Neutrophil (primary cell): ENCODE measurements around the gene GPHA2.

Source experiments
- H3K27ac ChIP-seq: fragments of 200-600 bp; sonication (generic); 2 replicates; pipeline ENCODE4 v1.5.1; 2016; ENCODE audit warnings: mild to moderate bottlenecking, moderate library complexity
- H3K27me3 ChIP-seq: fragments of 200-600 bp; sonication (generic); 2 replicates; pipeline ENCODE4 v1.6.0; 2016; ENCODE audit warnings: mild to moderate bottlenecking
- H3K36me3 ChIP-seq: fragments of 200-600 bp; sonication (generic); 2 replicates; pipeline ENCODE4 v1.5.1; 2017
- H3K4me1 ChIP-seq, 2 experiments: fragments of 200-600 bp in 1 of 2; sonication (generic) in 1 of 2; 1 replicate in 1 of 2; 2 replicates in 1 of 2; pipeline versions ENCODE4 v1.5.1 to v1.6.1; 2013 to 2016; ENCODE audit warnings: low read depth in 1 of 2, low read length in 1 of 2, mild to moderate bottlenecking in 1 of 2, moderate library complexity in 1 of 2; ENCODE audit not compliant: control insufficient read depth in 1 of 2, insufficient read depth in 1 of 2
- H3K4me3 ChIP-seq, 2 experiments: fragments of 200-600 bp in 1 of 2; sonication (generic) in 1 of 2; 1 replicate in 1 of 2; 2 replicates in 1 of 2; pipeline ENCODE4 v1.5.1; 2013 to 2016; ENCODE audit warnings: low read depth in 1 of 2, low read length in 1 of 2, mild to moderate bottlenecking in 1 of 2, moderate library complexity in 1 of 2
- H3K9me3 ChIP-seq: fragments of 200-600 bp; sonication (generic); 2 replicates; pipeline ENCODE4 v1.5.1; 2016
- CTCF ChIP-seq: fragments of 200-600 bp; sonication (generic); IDR thresholded peaks from 2 replicates; pipeline ENCODE4 v1.5.1; 2016; ENCODE audit warnings: antibody characterized with exemption

GPHA2 gene

GRCh38 chr11:64923944-64924909 is 11.5 kb downstream of the GPHA2 start, which contains the start of gene PPP2R5B:
Gene PPP2R5B, plus strand, starts transcription at chr11:64924689. Its CDS starts 1,046 bp downstream, at chr11:64925735.
- Histone ChIP-seq H3K4me1 (peaks cover 21 to 30% of the 10 kb centered on the region in 2 experiments), H3K4me3 (peak within 1 kb of the TSS; percentile 70 to 81), H3K27ac (peak within 1 kb of the TSS; percentile 68), H3K27me3 (no peaks in the 10 kb centered on the region), H3K36me3 (peaks cover 32% of the 10 kb centered on the region), H3K9me3 (no peaks in the 10 kb centered on the region)
- TF ChIP-seq CTCF, result peak; percentile 20

DNA sequence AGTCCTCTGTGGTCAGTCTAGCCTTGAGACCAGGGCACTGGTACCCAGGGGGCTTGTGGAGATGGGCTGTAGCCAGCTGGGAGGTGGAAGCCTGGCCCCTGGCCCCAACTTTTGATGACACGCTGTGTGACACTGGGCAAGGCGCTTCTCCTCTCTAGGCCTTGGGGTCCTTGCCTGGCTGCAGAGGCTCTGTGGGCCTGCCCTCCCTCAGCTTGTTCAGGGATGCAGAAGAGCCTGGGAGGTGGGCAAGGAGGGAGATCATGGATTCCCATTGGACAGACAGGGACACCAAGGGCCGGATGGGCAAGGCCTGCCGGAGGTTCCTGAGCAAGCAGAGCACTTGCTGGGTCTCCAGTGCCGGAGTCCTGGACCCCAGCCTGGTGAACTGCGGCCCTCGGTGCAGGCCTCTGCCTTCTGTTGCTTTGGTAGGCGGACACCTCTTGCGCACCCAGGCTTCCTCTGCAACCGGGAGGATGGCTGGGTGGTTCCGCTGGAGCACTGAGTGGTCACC is 12.5 kb downstream of the GPHA2 start:
- H3K27ac ChIP-seq, result no peak overlapping the region
- no peaks in the 10 kb centered on the region for H3K9me3 ChIP-seq
- no peak overlapping the region for H3K4me3 ChIP-seq
- no peaks in the 10 kb centered on the region for H3K27me3 ChIP-seq
- H3K36me3 ChIP-seq, result peaks cover 22% of the 10 kb centered on the region
- TF ChIP-seq CTCF, result no peak
- H3K4me1 ChIP-seq, result peaks cover 21 to 30% of the 10 kb centered on the region in 2 experiments

DNA sequence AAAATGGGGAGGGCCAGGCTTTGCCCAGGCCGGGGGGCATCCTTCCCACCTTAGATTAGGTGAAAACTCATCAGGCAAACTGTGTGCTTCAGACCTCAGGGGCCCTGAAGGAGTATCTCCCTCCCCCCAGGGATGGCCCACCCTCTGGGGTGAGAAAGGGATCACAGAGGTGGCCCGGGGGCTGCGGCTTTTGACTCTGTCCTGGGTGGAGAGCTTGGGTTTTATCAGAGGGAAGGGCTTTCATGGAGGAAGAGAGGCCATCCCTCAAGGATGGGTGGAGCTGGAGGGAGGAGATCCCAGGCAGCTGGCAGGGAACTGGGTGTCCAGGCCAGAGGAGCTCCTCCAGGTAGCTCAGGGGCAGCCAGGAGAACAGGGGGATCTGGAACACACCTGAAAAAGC is 14.3 kb downstream of the GPHA2 start:
- TF ChIP-seq CTCF, result no peak
- H3K4me1 ChIP-seq, result peaks cover 28 to 33% of the 10 kb centered on the region in 2 experiments
- no peaks in the 10 kb centered on the region for H3K27me3 ChIP-seq
- no peak overlapping the region for H3K4me3 ChIP-seq
- no peaks in the 10 kb centered on the region for H3K9me3 ChIP-seq
- peaks cover 4% of the 10 kb centered on the region for H3K36me3 ChIP-seq
- no peak overlapping the region for H3K27ac ChIP-seq

GRCh38 chr11:64920124-64920523 is 15.6 kb downstream of the GPHA2 start:
- Histone ChIP-seq H3K9me3 (no peaks in the 10 kb centered on the region), H3K27ac (no peak overlapping the region), H3K27me3 (no peaks in the 10 kb centered on the region), H3K4me3 (no peak overlapping the region), H3K4me1 (peaks cover 32 to 33% of the 10 kb centered on the region in 2 experiments), H3K36me3 (peaks cover 2% of the 10 kb centered on the region)
- no peak for TF ChIP-seq CTCF

- no peak overlapping the region for H3K27ac ChIP-seq
- peaks cover 29 to 32% of the 10 kb centered on the region in 2 experiments for H3K4me1 ChIP-seq
- H3K9me3 ChIP-seq, result no peaks in the 10 kb centered on the region
Observed at GRCh38 chr11:64919627-64920026, 16.1 kb downstream of the GPHA2 start.

More at GRCh38 chr11:64919627-64920026, 16.1 kb downstream of the GPHA2 start:
- Histone ChIP-seq H3K4me3 (no peak overlapping the region), H3K36me3 (peaks cover 7% of the 10 kb centered on the region), H3K27me3 (no peaks in the 10 kb centered on the region)
- no peak for TF ChIP-seq CTCF
